ENCODE data around the gene DRAM1. TPM values are rescaled to one million over a fixed set of nuclear protein-coding genes. Genes with fewer than 3 reads are reported as not detected.

The DRAM1 gene
- total RNA-seq, 1 experiment from 2014 or later, result 6.5 TPM

- Histone ChIP-seq H3K4me2 (ENCODE audit: insufficient read depth, insufficient read length, low read length) (no peak overlapping the region), H3K56ac (ENCODE audit: insufficient read length, low read depth, low read length) (no peak overlapping the region), H3K18ac (ENCODE audit: insufficient read length, low read depth, low read length) (no peak overlapping the region), H3K9ac (ENCODE audit: extremely low read depth, insufficient read length, low read length) (no peak overlapping the region), H3K27ac (ENCODE audit: insufficient read length, low read depth, low read length) (no peak overlapping the region), H4K5ac (ENCODE audit: insufficient read length, low read depth, low read length) (no peak overlapping the region), H3K23ac (ENCODE audit: insufficient read length, low read depth, low read length) (no peak overlapping the region), H3K23me2 (ENCODE audit: insufficient read length, low read depth, low read length, poor library complexity, severe bottlenecking) (no peaks in the 10 kb centered on the region), H4K8ac (replicated peaks; ENCODE audit: insufficient read length, low read depth, low read length) (no peak overlapping the region), H3T11ph (ENCODE audit: low read length) (no peak overlapping the region), H2BK15ac (ENCODE audit: low read depth, low read length) (no peak overlapping the region), H2AFZ (ENCODE audit: low read length) (no peak overlapping the region), H3K79me1 (ENCODE audit: insufficient read depth, low read depth, low read length, poor library complexity, severe bottlenecking) (no peaks in the 10 kb centered on the region), H4K20me1 (ENCODE audit: control insufficient read depth, insufficient read depth, insufficient read length) (no peaks in the 10 kb centered on the region), H4K91ac (ENCODE audit: insufficient read length, low read depth, low read length) (no peak overlapping the region), H3K14ac (ENCODE audit: insufficient read depth, low read length) (no peak overlapping the region), H3K79me2 (ENCODE audit: insufficient read depth, low read length) (no peaks in the 10 kb centered on the region), H3K9me3 (ENCODE audit: control insufficient read depth, low read depth, low read length) (no peaks in the 10 kb centered on the region), H2BK120ac (ENCODE audit: low read depth, low read length, poor library complexity, severe bottlenecking) (no peak overlapping the region), H3K4me1 (ENCODE audit: insufficient read depth, low read length) (no peaks in the 10 kb centered on the region), H2AK5ac (ENCODE audit: insufficient read length, low read length) (no peak overlapping the region), H2BK20ac (ENCODE audit: low read depth, low read length, poor library complexity, severe bottlenecking) (no peak overlapping the region), H3K27me3 (ENCODE audit: insufficient read depth, low read length) (no peaks in the 10 kb centered on the region), H2BK5ac (ENCODE audit: insufficient read length, low read length) (no peak overlapping the region), H3K4ac (ENCODE audit: low read depth, low read length) (no peak overlapping the region), H2BK12ac (ENCODE audit: insufficient read length, low read depth, low read length) (no peak overlapping the region)
- DNase-seq, result no peak
- Mint-ChIP-seq H3K27me3 (ENCODE audit: low read depth) (no peaks in the 10 kb centered on the region; the same call in 1 of the 2 replicates), H3K9me3 (no peaks in the 10 kb centered on the region), H3K4me1 (no peaks in the 10 kb centered on the region), H3K4me3 (no peak overlapping the region), H3K27ac (no peak overlapping the region), H3K36me3 (ENCODE audit: insufficient read depth in 1 of 3, low read depth in 3 of 3) (no peaks in the 10 kb centered on the region)
- no peak for TF ChIP-seq CTCF (conservative IDR thresholded peaks at IDR 0.05)
- no CpG with 5 or more reads among the region's 4 CpGs for WGBS (ENCODE audit: extremely low coverage, insufficient read length, low lambda C conversion rate)
These were observed 90.1 kb downstream of the DRAM1 start for GRCh38 chr12:101967506-101967905.
